ENCODE measurements around the gene TMEM151B.

The TMEM151B gene

GRCh38 chr6:44356487-44356886 lies 86.2 kb downstream of the TMEM151B start:
- no peaks in the 10 kb centered on the region for H3K36me3 Mint-ChIP-seq
- ATAC-seq (replicated peaks), result no peak
- no peak overlapping the region for H3K4me3 Mint-ChIP-seq
- DNase-seq, result no peak
- peaks cover 18 to 24% of the 10 kb centered on the region in 2 donors for H3K27me3 Mint-ChIP-seq
- H3K27ac Mint-ChIP-seq, result no peak overlapping the region
- H3K9me3 Mint-ChIP-seq, result peaks cover 6 to 7% of the 10 kb centered on the region in 2 donors
- no peaks in the 10 kb centered on the region for H3K4me1 Mint-ChIP-seq
